ENCODE results near the gene NFATC2. TPM values are rescaled to one million over a fixed set of nuclear protein-coding genes. Genes with fewer than 3 reads are reported as not detected.

NFATC2 gene
- total and polyA plus RNA-seq, 2 of the 8 experiments (the other 6 are each of a cell fraction or from before 2014, with no cell fraction given): 0.27 to 0.91 TPM

- Histone ChIP-seq H3K4me2 (ENCODE audit: insufficient read depth in 1 of 2, low read depth in 2 of 2, low read length in 2 of 2) (no peak overlapping the region), H2BK5ac (ENCODE audit: low read depth, low read length) (no peak overlapping the region), H3K79me2 (ENCODE audit: control insufficient read depth in 1 of 2, insufficient read depth in 2 of 2, low read length in 2 of 2) (no peaks in the 10 kb centered on the region), H4K5ac (ENCODE audit: insufficient read length, low read depth, low read length) (no peak overlapping the region), H4K8ac (ENCODE audit: extremely low read depth, insufficient read depth, low read length) (no peak overlapping the region), H3K23me2 (ENCODE audit: low read depth, low read length) (no peaks in the 10 kb centered on the region; the same call in 1 of the 2 replicates), H4K91ac (replicated peaks; ENCODE audit: insufficient read length, low read length) (no peak overlapping the region), H2AK5ac (ENCODE audit: low read depth, low read length) (no peak overlapping the region), H3K56ac (replicated peaks; ENCODE audit: insufficient read length, low read depth, low read length) (no peak overlapping the region), H3K9me3 (ENCODE audit: insufficient read depth in 2 of 2, low read depth in 1 of 2, low read length in 1 of 2) (no peaks in the 10 kb centered on the region), H3K4me1 (replicated peaks in 1 of 4; ENCODE audit: control insufficient read depth in 3 of 4, insufficient read depth in 4 of 4, low read length in 3 of 4) (no peaks in the 10 kb centered on the region), H3K4me3 (ENCODE audit: extremely low read depth in 1 of 4, insufficient read depth in 2 of 4, low read depth in 3 of 4, low read length in 4 of 4) (no peak overlapping the region), H3K27ac (ENCODE audit: low read depth, low read length) (no peak overlapping the region), H3K14ac (ENCODE audit: insufficient read length) (no peak overlapping the region), H3K27me3 (replicated peaks in 1 of 4; ENCODE audit: control insufficient read depth in 3 of 4, extremely low read depth in 1 of 4, insufficient read depth in 3 of 4, low read length in 3 of 4) (no peaks in the 10 kb centered on the region; a peak in 2 of 7 replicates), H3K18ac (ENCODE audit: extremely low read depth, low read length) (no peak overlapping the region), H2BK15ac (ENCODE audit: low read length) (no peak overlapping the region), H2AFZ (ENCODE audit: low read length) (no peak overlapping the region), H2BK20ac (ENCODE audit: low read length) (no peak overlapping the region), H3K36me3 (ENCODE audit: control insufficient read depth in 2 of 4, insufficient read depth in 4 of 4, low read length in 3 of 4) (no peaks in the 10 kb centered on the region), H3K9ac (replicated peaks in 1 of 4; ENCODE audit: extremely low read depth in 1 of 4, low read depth in 3 of 4, low read length in 3 of 4) (no peak overlapping the region), H4K20me1 (replicated peaks in 1 of 2; ENCODE audit: control insufficient read depth in 1 of 2, insufficient read depth in 2 of 2, low read length in 2 of 2) (no peaks in the 10 kb centered on the region), H3K79me1 (ENCODE audit: low read depth, low read length) (no peaks in the 10 kb centered on the region), H3K4ac (replicated peaks; ENCODE audit: insufficient read length, low read depth, low read length) (no peak overlapping the region), H3K23ac (ENCODE audit: insufficient read length) (no peak overlapping the region), H2BK12ac (ENCODE audit: low read depth, low read length) (no peak overlapping the region), H2BK120ac (replicated peaks; ENCODE audit: low read depth, low read length) (no peak overlapping the region)
- ChIA-PET POLR2A (ENCODE audit: partially characterized antibody) (no interaction called here), CTCF (ENCODE audit: partially characterized antibody) (interaction anchor here (1.3 kb wide), 1 partner anchor 13 kb away, joined by 4 read pairs; no protein-coding TSS in a partner anchor)
- no peak for TF ChIP-seq ZNF274 (IDR thresholded peaks at IDR 0.05; ENCODE audit: borderline replicate concordance, extremely low read depth, low read length)
- no peak for TF ChIP-seq CHD1 (IDR thresholded peaks at IDR 0.05; ENCODE audit: low read depth, low read length)
- TF ChIP-seq CREB1 (IDR thresholded peaks at IDR 0.05): no peak
- no peak for TF ChIP-seq TAF1 (IDR thresholded peaks at IDR 0.05; ENCODE audit: low read depth, low read length)
- TF ChIP-seq CTBP2 (IDR thresholded peaks at IDR 0.05; ENCODE audit: borderline replicate concordance, insufficient read depth, insufficient read length, low read length): no peak
- TF ChIP-seq BRCA1 (IDR thresholded peaks at IDR 0.05; ENCODE audit: low read depth, low read length): no peak
- TF ChIP-seq TEAD4 (IDR thresholded peaks at IDR 0.05; ENCODE audit: low read depth, low read length): no peak
- TF ChIP-seq, protein P1, sequence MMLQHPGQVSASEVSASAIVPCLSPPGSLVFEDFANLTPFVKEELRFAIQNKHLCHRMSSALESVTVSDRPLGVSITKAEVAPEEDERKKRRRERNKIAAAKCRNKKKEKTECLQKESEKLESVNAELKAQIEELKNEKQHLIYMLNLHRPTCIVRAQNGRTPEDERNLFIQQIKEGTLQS (IDR thresholded peaks at IDR 0.05; ENCODE audit: insufficient read depth, low read depth, low read length): no peak
- TF ChIP-seq KDM5A (IDR thresholded peaks at IDR 0.05; ENCODE audit: low read length): no peak
- TF ChIP-seq POLR2A (IDR thresholded peaks at IDR 0.05; ENCODE audit: control extremely low read depth in 1 of 2, low read depth in 2 of 2, low read length in 2 of 2): no peak
- no peak for TF ChIP-seq SIN3A (conservative IDR thresholded peaks at IDR 0.05 in 1 of 2, IDR thresholded peaks at IDR 0.05 in 1 of 2; ENCODE audit: low read depth in 1 of 2, low read length in 2 of 2)
- TF ChIP-seq MAFK (IDR thresholded peaks at IDR 0.05; ENCODE audit: low read depth, low read length): no peak
- no peak for TF ChIP-seq PHF8 (conservative IDR thresholded peaks at IDR 0.05; ENCODE audit: low read depth, low read length)
- DNase-seq (ENCODE audit: low read depth in 1 of 2, low spot score in 2 of 2): no peak
- no peak for FAIRE-seq
Observed at GRCh38 chr20:51581571-51581970, 39.1 kb upstream of the NFATC2 start.
